ENCODE data around the gene SHE. TPM values are rescaled to one million over a fixed set of nuclear protein-coding genes. Genes with fewer than 3 reads are reported as not detected.

Gene SHE
- total RNA-seq, 3 donors from 2014 or later (not counting 1 experiment from before 2014, with no cell fraction given): 0.10 to 0.14 TPM; not detected in 1

- Histone ChIP-seq H3K36me3 (ENCODE audit: control insufficient read depth, insufficient read depth, low read length) (no peaks in the 10 kb centered on the region), H3K27ac (ENCODE audit: low read length) (no peak overlapping the region), H3K27me3 (ENCODE audit: control insufficient read depth, insufficient read depth, low read length) (no peaks in the 10 kb centered on the region), H3K4me3 (ENCODE audit: low read length) (no peak overlapping the region), H3K4me1 (ENCODE audit: control insufficient read depth, insufficient read depth, low read length) (peaks cover 40% of the 10 kb centered on the region), H3K9me3 (ENCODE audit: control insufficient read depth, insufficient read depth, low read length) (no peaks in the 10 kb centered on the region)
- H3K36me3 Mint-ChIP-seq: no peaks in the 10 kb centered on the region
- intact Hi-C loops (cut with micrococcal nuclease): no loop called here
- H3K27me3 Mint-ChIP-seq (ENCODE audit: low read depth in 2 of 2): peaks cover 13 to 16% of the 10 kb centered on the region in 2 donors
- WGBS (ENCODE audit: insufficient coverage): 75% methylated on average over 3 of the region's 3 CpGs
- peaks cover 9 to 13% of the 10 kb centered on the region in 2 donors for H3K4me1 Mint-ChIP-seq
- DNase-seq: peak in 1 of 2 donors; percentile 34
- no peak for ATAC-seq
- H3K4me3 Mint-ChIP-seq: no peak overlapping the region
- no peak for TF ChIP-seq CTCF (IDR thresholded peaks at IDR 0.05)
- H3K27ac Mint-ChIP-seq: no peak overlapping the region
- no peaks in the 10 kb centered on the region for H3K9me3 Mint-ChIP-seq
Observed at GRCh38 chr1:154466206-154466605, 36.0 kb downstream of the SHE start.

- H3K9me3 Mint-ChIP-seq: no peaks in the 10 kb centered on the region
- Histone ChIP-seq H3K4me3 (ENCODE audit: low read length) (no peak overlapping the region), H3K27me3 (ENCODE audit: control insufficient read depth, insufficient read depth, low read length) (no peaks in the 10 kb centered on the region), H3K9me3 (ENCODE audit: control insufficient read depth, insufficient read depth, low read length) (no peaks in the 10 kb centered on the region), H3K36me3 (ENCODE audit: control insufficient read depth, insufficient read depth, low read length) (no peaks in the 10 kb centered on the region), H3K27ac (ENCODE audit: low read length) (no peak overlapping the region), H3K4me1 (ENCODE audit: control insufficient read depth, insufficient read depth, low read length) (peaks cover 40% of the 10 kb centered on the region)
- no peak for ATAC-seq
- H3K36me3 Mint-ChIP-seq: no peaks in the 10 kb centered on the region
- no peak overlapping the region for H3K27ac Mint-ChIP-seq
- peaks cover 9 to 13% of the 10 kb centered on the region in 2 donors for H3K4me1 Mint-ChIP-seq
- H3K27me3 Mint-ChIP-seq (ENCODE audit: low read depth in 2 of 2): peaks cover 13 to 16% of the 10 kb centered on the region in 2 donors
- DNase-seq: no peak
- intact Hi-C loops (cut with micrococcal nuclease): no loop called here
- H3K4me3 Mint-ChIP-seq: no peak overlapping the region
- no peak for TF ChIP-seq CTCF (IDR thresholded peaks at IDR 0.05)
- WGBS (ENCODE audit: insufficient coverage): 86% methylated on average over 8 of the region's 8 CpGs
Observed at GRCh38 chr1:154465621-154466195, 36.5 kb downstream of the SHE start.

GRCh38 chr1:154463512-154463990, 38.7 kb downstream of the SHE start:
- Mint-ChIP-seq H3K27me3 (ENCODE audit: low read depth in 2 of 2) (peaks cover 6 to 13% of the 10 kb centered on the region in 2 donors), H3K4me3 (peak overlapping the region; percentile 35), H3K4me1 (peaks cover 9 to 13% of the 10 kb centered on the region in 2 donors), H3K9me3 (no peaks in the 10 kb centered on the region), H3K27ac (peak overlapping the region in 1 of 2 donors; percentile 71), H3K36me3 (no peaks in the 10 kb centered on the region)
- 15% methylated on average over 4 of the region's 4 CpGs for WGBS (ENCODE audit: insufficient coverage)
- H3K4me1 ChIP-seq (ENCODE audit: control insufficient read depth, insufficient read depth, low read length): peaks cover 40% of the 10 kb centered on the region
- no peaks in the 10 kb centered on the region for H3K9me3 ChIP-seq (ENCODE audit: control insufficient read depth, insufficient read depth, low read length)
- H3K4me3 ChIP-seq (ENCODE audit: low read length): no peak overlapping the region
- intact Hi-C loops (cut with micrococcal nuclease): no loop called here
- no peak for TF ChIP-seq CTCF (IDR thresholded peaks at IDR 0.05)
- no peaks in the 10 kb centered on the region for H3K27me3 ChIP-seq (ENCODE audit: control insufficient read depth, insufficient read depth, low read length)
- DNase-seq (peak in 1 of 2 donors; percentile 83), ATAC-seq (peak; percentile 76 to 78 (median 77))
- H3K27ac ChIP-seq (ENCODE audit: low read length): peak overlapping the region; percentile 17
- H3K36me3 ChIP-seq (ENCODE audit: control insufficient read depth, insufficient read depth, low read length): no peaks in the 10 kb centered on the region

Measured in natural killer cell (primary cell).